Activated CD8-positive, alpha-beta memory T cell treated with anti-CD3 and anti-CD28 coated beads for 36 hours (primary cell): ENCODE results near the gene BCAS3. TPM values are rescaled to one million over a fixed set of nuclear protein-coding genes. Genes with fewer than 3 reads are reported as not detected.

Experiments
- CTCF ChIA-PET: fragments of 350-600 bp; sonication (Branson Sonifier 250); formaldehyde crosslinking; loops from one replicate; lab custom pipeline; 2021; ENCODE audit warnings: antibody characterized with exemption; lab: Charles Lee
- POLR2A ChIA-PET: fragments of 350-600 bp; sonication (Branson Sonifier 250); formaldehyde crosslinking; loops from one replicate; lab custom pipeline; 2021; ENCODE audit warnings: antibody characterized with exemption; lab: Charles Lee
- total RNA-seq, 2 experiments: library from RNA; stranded (reverse); gene quantifications; one replicate each; pipeline ENCODE4 v1.2.3, GENCODE V29; 2021

Gene BCAS3
- total RNA-seq, 2 experiments from 2014 or later, result 6.9 to 9.3 TPM

GRCh38 chr17:61149106-61149825, 471.6 kb downstream of the BCAS3 start:
- ChIA-PET CTCF (no interaction called here), POLR2A (no interaction called here)

DNA sequence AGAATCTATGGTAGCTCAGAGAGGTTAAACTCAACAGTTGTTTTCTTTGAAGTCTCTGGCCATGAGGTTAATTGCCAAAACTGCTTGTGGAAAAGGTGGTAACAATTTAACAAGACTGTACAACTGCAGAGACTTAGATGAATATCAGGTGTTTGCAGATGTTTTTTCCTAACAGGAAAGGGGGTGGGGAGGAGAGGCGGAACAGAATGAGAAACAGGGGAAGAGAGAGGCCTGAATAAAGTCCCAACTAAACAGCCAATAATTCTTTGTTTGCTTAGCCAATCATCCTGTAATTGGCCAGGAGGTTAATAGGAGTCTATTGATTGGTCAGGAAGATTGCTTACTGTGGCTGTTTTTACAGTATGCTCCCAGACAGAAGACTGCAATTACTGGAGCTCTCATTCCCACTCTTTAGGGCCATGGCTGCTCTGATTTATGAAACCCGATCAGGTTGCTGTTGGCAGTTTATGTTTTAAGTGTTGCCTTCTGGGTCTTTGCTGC, 472.3 kb downstream of the BCAS3 start:
- ChIA-PET POLR2A (no interaction called here), CTCF (no interaction called here)

DNA sequence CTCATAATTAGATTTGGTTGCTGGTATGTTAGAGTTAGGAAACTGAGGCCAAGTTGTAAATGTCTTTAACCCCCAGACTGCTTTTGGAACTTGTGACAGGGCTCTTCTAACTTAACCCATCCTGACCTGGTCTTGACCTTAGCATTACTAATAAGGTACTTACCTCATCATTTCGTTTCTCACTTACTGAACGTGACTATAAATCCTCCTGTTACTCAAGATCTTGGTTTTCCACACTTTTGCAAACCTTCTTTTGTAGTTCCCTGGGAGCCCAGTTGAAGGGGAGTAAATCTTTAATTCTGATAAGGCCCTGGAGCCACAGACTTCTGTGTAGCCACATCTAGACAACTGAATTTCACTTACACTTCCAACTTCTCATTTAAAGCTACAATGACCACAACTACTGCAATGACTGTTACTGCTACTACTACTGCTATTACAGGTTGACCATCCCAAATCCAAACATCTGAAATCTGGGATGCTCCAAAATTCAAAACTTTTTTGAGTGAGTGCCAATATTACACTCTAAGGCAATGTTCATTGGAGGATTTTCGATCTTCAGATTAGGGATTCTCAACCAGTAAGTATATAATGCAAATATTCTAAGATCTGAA, 473.1 kb downstream of the BCAS3 start:
- POLR2A ChIA-PET, result no interaction called here
- CTCF ChIA-PET, result no interaction called here

- CTCF ChIA-PET, result no interaction called here
- POLR2A ChIA-PET, result no interaction called here
Observed at GRCh38 chr17:61152898-61153297, 475.2 kb downstream of the BCAS3 start.

- ChIA-PET POLR2A (no interaction called here), CTCF (no interaction called here)
Observed at GRCh38 chr17:61155590-61156237, 478.1 kb downstream of the BCAS3 start.

DNA sequence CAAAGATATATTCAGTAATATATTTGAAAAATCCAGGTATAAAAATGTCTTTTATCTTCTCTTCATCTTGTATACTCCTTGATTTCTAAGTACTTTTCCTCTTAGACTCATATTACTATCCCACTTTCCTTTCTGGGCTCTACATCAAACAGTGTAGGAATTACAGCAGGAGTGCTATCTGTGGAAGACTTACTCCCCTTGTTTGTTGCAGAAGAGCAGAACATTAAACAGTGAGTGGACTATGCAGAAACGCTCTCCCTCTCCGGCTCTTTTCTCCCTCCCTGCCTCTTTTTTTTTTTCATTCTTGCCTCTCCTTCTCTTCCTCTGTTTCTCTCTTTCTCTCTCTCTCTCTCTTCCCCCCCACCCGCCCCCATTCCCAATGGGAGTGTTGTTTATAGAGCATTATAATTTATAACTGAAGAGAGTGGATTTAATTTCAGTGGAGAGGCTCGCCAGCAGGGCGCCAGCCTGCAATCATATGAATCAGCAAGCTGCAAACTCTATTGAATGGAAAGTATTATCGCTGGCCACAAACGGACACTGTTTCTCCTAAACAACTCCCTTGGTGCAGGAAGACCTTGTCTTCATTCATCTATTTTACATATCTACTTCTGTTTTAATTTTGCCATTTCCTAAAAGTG, 479.7 kb downstream of the BCAS3 start:
- CTCF ChIA-PET, result interaction anchor here (0.6 kb wide), 1 partner anchor 100 kb away, joined by 4 read pairs; no protein-coding TSS in a partner anchor
- POLR2A ChIA-PET, result no interaction called here

DNA sequence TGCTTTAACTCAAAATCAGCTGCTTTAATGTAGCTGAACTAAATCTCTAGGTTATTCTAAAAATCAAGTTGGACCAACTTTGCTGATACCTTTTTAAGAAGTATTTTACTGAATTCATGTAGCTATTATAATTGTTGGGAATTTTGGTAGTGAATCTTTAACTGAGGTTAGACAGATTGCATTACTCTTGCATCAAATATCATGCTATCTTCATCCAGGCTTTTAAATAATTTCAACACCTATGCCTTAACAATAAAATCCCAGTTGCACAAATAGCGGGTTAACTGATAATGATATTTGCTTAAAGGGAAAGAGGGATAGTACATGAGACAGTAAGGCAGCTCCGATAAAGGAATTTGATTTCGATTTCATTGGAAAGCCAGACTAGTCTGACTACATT, 480.7 kb downstream of the BCAS3 start:
- CTCF ChIA-PET, result interaction anchor here (1.1 kb wide), 1 partner anchor 254 kb away, joined by 3 read pairs; no protein-coding TSS in a partner anchor
- POLR2A ChIA-PET, result no interaction called here

DNA sequence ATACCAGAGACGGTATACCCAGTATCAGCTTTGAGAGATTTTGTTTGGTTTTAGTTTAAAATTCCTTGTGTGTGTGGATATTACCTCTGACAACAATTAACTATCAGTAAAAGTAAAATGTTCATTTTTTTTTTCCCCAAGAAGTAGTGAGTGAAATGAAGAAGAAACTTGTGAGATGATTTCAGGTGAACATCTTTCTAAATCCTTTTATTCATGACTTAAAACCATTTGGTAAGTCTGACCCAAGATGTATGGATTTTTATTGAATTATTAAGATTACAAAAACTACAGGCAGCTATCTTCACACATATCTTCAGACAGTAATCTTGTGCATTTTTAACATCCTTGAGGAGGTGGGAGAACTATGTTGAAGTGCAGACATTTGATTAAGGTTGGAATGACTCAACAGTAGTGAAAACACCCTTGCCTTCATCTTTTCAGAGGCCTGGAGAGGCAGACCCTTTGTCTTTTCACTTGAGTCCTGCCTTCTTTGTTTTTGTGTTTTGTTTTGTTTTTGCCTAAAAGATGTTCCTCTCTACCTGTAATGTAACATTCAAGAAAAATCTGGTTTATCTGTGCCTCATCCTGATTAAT, 481.7 kb downstream of the BCAS3 start:
- POLR2A ChIA-PET, result no interaction called here
- CTCF ChIA-PET, result interaction anchor here (1.1 kb wide), 1 partner anchor 253 kb away, joined by 3 read pairs; no protein-coding TSS in a partner anchor

- CTCF ChIA-PET, result no interaction called here
- POLR2A ChIA-PET, result no interaction called here
Observed at GRCh38 chr17:61160204-61160603, 482.6 kb downstream of the BCAS3 start.

DNA sequence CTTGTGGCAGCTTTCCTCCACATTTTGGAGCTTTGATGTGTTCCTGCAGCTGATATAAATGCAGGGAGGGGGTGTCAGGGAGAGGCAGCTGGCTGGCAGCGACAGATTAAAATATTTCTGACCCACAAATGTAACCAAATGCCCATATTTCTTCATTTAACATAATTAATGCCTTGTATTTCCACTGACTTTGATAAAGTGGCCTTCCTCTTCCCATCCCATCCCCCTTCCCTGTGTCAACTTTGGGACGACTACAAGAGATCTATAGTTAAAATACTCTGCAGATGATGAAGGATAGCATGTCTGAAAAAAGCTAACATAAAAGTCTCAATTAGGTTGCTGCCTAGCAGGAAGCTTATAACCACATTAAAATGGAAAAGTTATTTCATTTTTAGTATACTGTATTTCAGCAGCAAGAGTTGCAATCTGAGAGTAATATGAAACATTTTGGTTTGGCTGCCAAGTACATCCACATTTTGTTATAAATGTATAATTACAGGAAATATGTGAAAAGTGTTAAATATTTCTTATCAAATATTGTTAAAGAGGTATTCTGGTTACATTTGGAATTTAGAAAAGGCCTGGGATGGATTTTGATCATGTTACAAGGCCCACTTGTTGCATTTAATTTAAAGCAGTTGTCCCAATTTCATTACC, 483.3 kb downstream of the BCAS3 start:
- ChIA-PET POLR2A (no interaction called here), CTCF (no interaction called here)

- ChIA-PET CTCF (no interaction called here), POLR2A (no interaction called here)
Observed at GRCh38 chr17:61161615-61162134, 484.0 kb downstream of the BCAS3 start.

DNA sequence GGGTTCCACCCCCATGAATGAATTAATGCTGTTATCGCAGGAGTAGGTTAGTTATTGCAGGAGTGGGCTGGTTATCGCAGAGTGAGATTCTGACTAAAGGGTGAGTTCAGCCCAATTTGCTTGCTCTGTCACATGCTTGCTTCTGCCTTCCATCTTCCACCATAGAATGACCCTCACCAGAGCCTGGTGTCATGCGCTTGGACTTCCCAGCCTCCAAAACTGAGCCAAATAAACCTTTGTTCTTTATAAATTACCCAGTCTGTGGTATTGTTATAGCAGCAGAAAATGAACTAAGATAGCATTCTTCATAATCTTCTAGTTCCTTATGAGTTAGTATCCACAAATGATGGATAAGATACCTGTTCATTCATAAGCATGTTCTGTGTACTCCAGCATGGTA, 486.9 kb downstream of the BCAS3 start:
- CTCF ChIA-PET, result no interaction called here
- POLR2A ChIA-PET, result no interaction called here

- POLR2A ChIA-PET, result no interaction called here
- CTCF ChIA-PET, result no interaction called here
Observed at GRCh38 chr17:61167075-61167474, 489.4 kb downstream of the BCAS3 start.

DNA sequence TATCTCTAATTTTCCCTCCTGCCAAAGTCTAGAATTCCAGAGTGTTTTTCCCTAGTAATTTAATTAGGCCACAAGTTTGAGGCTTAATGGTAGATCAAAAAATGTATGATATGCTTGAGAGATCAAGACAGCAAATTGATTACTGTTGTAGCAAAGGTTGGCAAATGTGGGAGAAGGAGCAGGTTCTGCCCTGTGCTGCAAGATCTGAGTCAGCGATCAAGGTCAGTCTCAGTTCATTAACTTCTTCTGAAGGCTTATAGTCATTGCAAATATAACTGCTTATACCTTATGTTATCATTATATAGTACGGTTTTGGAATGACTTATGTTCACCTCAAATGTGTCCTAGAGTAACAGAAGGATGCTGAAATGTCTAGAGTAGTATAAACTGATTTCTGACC, 490.9 kb downstream of the BCAS3 start:
- ChIA-PET POLR2A (no interaction called here), CTCF (no interaction called here)

DNA sequence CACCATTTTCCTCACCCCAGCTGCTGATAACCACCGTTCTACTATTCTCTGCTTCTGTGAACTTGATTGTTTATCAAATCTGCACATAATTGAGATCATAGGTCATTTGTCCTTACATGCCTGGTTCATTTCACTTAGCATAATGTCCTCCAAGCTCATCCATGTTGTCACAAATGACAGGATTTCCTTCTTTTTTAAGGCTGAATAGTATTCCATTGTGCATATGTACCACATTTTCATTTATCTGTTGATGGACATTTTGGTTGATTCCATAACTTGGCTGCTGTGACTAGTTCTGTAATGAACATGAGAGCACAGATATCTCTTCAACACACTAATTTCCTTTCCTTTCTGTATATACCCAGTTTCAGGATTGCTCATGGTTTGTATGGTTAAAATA, 496.7 kb downstream of the BCAS3 start:
- POLR2A ChIA-PET, result no interaction called here

GRCh38 chr17:61175298-61176142, 497.9 kb downstream of the BCAS3 start:
- CTCF ChIA-PET, result interaction anchor here (0.7 kb wide), 2 partner anchors 40 to 422 kb away, joined by 3 read pairs; no protein-coding TSS in a partner anchor
- POLR2A ChIA-PET, result no interaction called here

More for the DNA sequence above, 496.7 kb downstream of the BCAS3 start:
- CTCF ChIA-PET, result no interaction called here

- CTCF ChIA-PET, result no interaction called here
- POLR2A ChIA-PET, result no interaction called here
Observed at GRCh38 chr17:61177351-61177750, 499.7 kb downstream of the BCAS3 start.

- ChIA-PET POLR2A (interaction anchor here (0.6 kb wide), 1 partner anchor 116 kb away, joined by 3 read pairs; no protein-coding TSS in a partner anchor), CTCF (no interaction called here)
Observed at GRCh38 chr17:61178284-61178683, 500.6 kb downstream of the BCAS3 start.
